GM21737 (cell line): ENCODE results near the gene MMEL1.
"Not testable (repeated sequence)": the region's sequence is repeated elsewhere in the genome, so short reads cannot be mapped to it uniquely, and the experiment has no call there.

Experiments used
- ATAC-seq: cut with Tn5 transposase; IDR thresholded peaks from one replicate; pipeline ENCODE4 v1.9.1; 2021; ENCODE audit warnings: mild to moderate bottlenecking, moderate library complexity; ENCODE audit not compliant: unreplicated experiment

MMEL1 gene

GRCh38 chr1:2628933-2629626 lies 3.7 kb downstream of the MMEL1 start:
- no peak for ATAC-seq

GRCh38 chr1:2628191-2628932 lies 4.5 kb downstream of the MMEL1 start:
- no peak for ATAC-seq

- ATAC-seq, result no peak
Measured at GRCh38 chr1:2627746-2628145, 5.1 kb downstream of the MMEL1 start.

GRCh38 chr1:2625748-2626147 lies 7.1 kb downstream of the MMEL1 start:
- not testable (repeated sequence) for ATAC-seq

- ATAC-seq, result no peak
Measured at GRCh38 chr1:2625311-2625710, 7.5 kb downstream of the MMEL1 start.

GRCh38 chr1:2624735-2625300 lies 8.0 kb downstream of the MMEL1 start:
- no peak for ATAC-seq

- no peak for ATAC-seq
Measured at GRCh38 chr1:2623571-2624337, 9.1 kb downstream of the MMEL1 start.

GRCh38 chr1:2617971-2618470 lies 14.8 kb downstream of the MMEL1 start:
- ATAC-seq, result no peak

GRCh38 chr1:2614145-2614544 lies 18.7 kb downstream of the MMEL1 start:
- ATAC-seq, result no peak

GRCh38 chr1:2612591-2613365 lies 20.0 kb downstream of the MMEL1 start:
- ATAC-seq, result no peak

GRCh38 chr1:2611621-2612437 lies 21.0 kb downstream of the MMEL1 start:
- no peak for ATAC-seq

- no peak for ATAC-seq
Measured at GRCh38 chr1:2611031-2611501, 21.8 kb downstream of the MMEL1 start.

- no peak for ATAC-seq
Measured at GRCh38 chr1:2610036-2610959, 22.5 kb downstream of the MMEL1 start.

GRCh38 chr1:2609319-2610035 lies 23.3 kb downstream of the MMEL1 start:
- no peak for ATAC-seq

GRCh38 chr1:2607641-2608091 lies 25.1 kb downstream of the MMEL1 start:
- no peak for ATAC-seq

GRCh38 chr1:2606881-2607621 lies 25.8 kb downstream of the MMEL1 start:
- ATAC-seq, result no peak

GRCh38 chr1:2606396-2606880 lies 26.4 kb downstream of the MMEL1 start:
- no peak for ATAC-seq
